ENCODE data around the gene CRYBB2.
"Not testable (repeated sequence)": the region's sequence is repeated elsewhere in the genome, so short reads cannot be mapped to it uniquely, and the experiment has no call there.

CRYBB2 gene

DNA sequence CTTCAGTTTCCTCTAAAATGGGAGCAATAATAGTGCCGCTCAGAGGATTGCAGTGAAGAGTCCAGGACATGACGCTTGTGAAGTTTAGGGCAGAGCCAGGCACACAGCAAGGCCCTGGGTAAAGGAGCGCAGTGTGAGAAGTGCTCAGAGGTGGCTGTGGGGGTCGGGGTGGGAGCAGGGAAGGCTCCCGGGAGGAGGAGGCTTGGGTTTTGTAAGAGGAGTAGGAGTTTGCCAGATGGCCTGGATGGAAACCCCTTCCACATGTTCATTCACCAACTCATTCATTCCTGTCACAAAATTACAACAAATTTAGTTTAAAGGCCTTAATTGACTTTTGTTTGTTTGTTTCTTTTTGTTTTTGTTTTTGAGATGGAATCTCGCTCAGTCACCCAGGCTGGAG is 17.0 kb downstream of the CRYBB2 start:
- FAIRE-seq: no peak

DNA sequence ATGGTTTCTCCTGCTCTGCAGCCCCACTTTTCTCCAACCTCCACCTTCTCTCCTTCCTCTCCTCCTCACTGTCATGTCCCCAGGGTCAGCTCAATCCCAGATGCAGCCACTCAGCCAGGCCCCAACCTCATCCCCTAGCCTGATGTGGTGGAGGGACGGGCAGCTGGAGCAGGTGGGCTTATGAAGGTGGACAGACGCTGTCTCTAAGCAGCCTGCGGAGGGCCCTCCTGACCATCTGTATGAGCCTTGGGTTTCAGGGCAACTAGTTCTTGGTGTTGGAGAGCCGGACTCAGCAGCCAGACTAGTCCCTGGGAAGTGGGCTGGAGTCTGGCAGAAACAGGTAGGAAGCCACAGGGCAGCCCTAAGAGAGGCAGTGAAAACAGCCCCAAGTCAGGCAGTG is 18.1 kb downstream of the CRYBB2 start:
- FAIRE-seq: no peak

DNA sequence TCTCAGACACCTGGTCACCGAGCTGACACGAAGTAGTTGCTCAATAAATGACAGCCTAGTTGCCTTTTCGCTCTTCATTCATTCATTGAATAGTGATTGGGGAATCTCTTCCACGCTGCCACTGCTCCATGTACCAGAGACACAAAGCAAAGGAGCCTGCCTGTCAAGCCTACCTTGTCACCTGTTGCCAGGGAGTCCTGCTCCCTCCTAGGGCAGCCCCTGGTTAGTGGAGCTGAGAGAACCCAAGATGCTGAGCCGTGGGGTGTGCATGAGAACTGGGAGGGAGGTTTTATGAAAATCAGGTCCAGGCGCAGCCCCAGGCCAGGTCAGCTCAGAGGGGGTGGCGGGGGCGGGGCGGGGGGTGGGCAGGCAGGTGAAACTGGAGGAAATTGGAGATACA is 18.6 kb downstream of the CRYBB2 start:
- FAIRE-seq: not testable (repeated sequence)

DNA sequence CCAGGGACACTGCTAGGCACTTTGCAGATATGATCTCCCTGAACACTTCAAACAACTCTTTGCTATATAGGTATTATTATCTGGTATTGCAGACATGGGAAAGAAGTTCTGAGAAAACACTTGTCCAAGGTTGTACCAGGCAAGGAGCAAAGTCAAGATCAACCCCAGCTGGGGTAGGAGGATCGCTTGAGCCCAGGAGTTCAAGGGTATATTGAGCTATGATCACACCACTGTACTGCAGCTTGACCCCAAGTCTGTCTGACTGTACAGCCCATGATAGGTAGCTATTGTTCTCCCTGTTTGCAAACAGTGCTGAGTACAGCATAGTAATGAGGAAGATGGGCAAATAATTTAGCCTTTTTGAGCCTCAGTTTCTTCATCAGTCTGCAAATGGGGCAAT is 35.7 kb downstream of the CRYBB2 start:
- FAIRE-seq: not testable (repeated sequence)

DNA sequence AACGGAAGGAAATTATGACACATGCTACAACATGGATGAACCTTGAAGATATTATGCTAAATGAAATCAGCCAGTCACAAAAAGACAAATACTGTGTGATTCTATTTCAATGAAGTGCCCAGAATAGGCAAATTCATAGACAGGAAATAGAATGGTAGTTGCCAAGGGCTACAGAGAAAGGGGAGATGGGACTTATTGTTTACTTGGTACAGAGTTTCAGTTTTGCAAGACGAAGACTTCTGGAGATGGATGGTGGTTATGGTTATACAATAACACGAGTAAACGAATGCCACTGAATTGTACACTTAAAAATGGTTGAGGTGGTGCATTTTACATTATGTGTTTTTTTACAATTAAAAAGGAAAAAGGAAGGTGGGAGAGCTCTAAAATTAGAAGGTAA is 48.1 kb downstream of the CRYBB2 start:
- not testable (repeated sequence) for FAIRE-seq

DNA sequence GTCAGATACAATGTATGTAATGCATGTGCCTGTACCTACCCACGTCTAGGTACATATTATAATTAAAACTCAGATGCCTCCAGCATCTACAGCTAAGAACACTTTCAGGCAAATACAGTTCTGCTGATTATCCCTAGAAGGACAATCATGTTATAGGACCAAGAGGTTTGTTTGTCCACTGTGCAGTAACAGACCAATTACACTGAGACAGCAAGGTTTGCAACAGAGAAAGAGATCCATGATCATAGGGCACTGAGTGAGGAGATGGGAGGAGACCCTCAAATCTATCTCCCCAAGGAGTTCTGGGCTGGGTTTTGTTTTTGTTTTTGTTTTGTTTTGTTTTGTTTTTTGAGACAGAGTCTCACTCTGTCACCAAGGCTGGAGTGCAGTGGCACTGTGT is 49.5 kb downstream of the CRYBB2 start:
- not testable (repeated sequence) for FAIRE-seq

DNA sequence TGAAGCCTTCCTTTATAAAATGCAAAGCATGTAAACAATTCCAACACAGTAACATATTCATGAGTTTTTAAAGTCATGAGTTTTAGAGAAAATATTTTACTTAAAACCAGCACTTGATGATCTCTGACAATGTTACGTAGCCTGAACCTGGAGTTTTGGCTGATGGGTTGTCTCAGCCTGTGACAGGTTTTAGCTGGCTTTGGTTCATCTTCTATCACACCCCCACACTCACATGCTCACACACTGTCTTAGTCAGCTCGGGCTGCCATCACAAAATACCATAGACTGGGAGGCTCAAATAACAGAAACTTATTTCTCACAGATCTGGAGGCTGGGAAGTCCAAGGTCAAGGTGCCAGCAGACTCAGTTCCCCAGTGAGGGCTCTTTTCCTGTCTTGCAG is 50.6 kb downstream of the CRYBB2 start:
- FAIRE-seq: not testable (repeated sequence)

DNA sequence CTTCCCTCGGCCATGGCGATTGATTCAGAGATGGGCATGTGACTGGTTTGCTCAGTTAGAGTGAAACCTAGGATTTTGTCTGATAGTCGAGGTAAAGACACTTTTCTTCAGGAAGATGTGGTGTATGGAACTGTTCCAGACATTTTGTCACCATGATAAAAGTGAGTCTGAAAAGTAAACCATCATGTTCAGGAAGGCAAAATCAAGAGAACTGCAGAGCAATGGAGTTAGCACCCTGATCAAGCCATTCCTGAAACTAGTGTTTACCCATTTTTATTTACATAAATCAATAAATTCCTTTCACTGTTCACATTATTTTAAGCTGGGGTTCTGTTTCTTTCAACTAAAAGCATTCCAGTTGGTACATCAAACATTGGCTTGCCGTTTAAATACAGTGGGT is 53.8 kb downstream of the CRYBB2 start:
- not testable (repeated sequence) for FAIRE-seq

DNA sequence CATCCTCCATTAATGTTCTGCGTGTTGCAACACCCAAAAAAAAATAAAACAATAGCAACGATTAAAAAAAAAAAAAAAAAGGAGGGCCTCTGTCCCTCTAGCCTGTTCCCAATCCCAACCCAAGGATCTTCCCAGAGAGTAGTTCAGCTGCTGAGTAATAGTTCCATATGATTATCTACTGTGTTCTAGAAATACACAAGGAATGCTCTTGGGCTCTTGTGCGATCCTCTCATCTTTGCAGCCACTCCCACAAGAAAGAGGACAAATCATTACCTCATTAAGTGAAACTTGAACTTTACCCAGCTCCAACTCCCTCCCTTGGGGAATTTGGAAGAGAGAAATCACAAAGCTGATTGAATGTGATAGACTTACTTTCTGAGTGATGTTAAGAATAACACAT is 54.5 kb downstream of the CRYBB2 start:
- FAIRE-seq: not testable (repeated sequence)

DNA sequence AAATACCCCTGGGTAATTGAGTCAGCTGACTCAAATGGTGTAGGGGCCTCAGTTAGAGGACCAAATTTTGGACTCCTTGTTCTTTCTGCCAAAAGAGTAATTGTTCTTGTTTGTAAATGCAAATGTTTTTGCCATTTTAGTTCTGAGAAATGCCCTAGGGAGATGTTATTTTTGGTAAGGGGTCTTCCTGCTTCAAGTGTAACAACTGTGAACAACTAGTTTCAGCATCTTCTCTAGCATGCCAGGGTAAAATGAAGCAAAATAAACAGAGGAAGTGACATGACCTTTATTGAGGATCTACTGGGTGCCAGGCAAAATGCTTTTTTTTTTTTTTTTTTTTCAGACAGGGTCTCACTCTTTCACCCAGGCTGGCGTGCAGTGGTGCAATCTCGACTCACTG is 60.7 kb downstream of the CRYBB2 start:
- FAIRE-seq: not testable (repeated sequence)

Measured in G401.6 (cell line).